Amniotic epithelial cell (primary cell): ENCODE results near the gene FAM222A.
A peak's percentile ranks its signal among the peaks of the same experiment; 100 is the strongest.

Source experiments
- DNase-seq: peaks from one replicate; pipeline ENCODE4 v3.0.0-alpha.2; 2010; ENCODE audit warnings: low read depth

Gene FAM222A

DNA sequence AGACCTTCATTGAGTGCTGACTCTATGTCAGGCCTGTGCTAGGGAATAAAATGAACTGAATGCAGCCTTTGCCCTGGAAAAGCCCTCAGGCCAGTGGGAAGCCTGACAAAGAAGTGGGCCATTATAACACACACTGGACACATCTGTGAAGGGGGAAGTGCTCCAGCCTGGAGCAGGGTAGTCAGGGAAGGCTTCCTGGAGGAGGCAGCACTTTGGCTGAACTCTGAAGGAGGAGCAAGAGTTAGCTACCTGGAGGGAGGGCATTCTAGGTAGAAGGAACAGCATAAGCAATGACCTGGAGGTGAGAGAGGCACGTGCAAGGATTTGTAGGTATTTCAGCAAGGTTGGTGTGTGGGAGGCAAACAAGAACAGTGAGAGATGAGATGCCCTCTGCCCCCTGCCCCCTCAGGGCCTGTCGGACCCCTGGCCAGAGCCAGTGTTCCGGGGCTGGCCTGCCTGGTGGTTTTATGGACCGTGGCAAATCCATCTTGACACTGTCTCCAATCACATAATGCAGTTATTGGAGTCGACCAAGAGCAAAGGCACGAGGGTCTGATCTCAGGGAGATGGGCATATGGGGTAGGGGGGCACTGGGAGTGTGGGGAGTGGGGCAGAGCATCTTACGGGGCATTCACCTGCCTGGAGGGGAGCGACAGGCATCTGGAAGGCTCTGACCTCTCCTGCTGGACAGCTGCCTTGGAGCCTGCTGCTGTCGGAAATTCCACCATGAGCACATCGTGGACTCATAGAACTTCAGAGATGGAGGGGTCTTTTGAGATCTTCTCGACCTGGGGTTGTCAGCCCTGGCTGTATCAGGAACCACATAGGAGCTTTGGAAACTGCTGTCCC lies 2.7 kb upstream of the FAM222A start:
- no peak for DNase-seq

DNA sequence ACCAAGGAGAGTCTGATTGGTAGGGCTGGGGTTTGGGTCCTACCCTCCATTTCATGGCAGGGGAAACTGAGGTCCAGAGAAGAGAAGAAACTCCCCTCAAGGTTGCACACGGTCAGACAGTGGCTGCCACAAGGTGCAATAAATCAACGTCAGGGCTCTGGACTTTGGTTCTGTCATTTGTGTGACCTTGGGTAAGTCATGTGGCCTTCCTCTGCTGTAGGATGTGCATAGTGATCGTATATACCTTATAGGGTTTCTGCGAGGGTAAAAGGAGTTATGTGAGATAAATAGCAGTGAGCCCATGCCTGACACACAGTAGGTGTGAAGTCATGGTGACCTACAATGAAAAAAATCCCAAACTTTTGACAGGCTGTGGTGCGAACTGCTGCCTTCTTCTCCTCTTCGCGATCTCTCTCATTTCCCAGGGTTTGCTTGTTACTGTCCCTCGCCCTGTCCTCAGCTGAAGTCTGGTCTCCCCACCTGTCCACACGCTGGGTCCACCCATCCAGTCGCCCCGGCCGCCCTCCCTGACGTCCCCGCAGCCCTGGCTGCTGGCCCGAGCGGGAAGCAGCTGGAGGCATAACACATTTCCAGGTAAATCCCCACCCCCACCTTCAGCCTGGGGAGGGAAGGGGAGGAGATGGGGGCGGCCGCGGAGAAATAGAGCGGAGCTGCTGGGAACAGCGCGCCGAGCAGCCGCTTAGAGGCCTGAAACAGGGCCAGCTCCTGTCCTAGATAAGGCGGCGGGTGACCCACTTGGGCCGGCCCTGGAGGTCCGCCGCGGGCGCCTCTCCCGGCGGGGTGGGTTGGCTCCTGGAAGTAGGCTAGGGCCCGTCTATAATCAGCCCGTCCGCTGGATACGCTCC lies 1.8 kb upstream of the FAM222A start:
- DNase-seq, result no peak

DNA sequence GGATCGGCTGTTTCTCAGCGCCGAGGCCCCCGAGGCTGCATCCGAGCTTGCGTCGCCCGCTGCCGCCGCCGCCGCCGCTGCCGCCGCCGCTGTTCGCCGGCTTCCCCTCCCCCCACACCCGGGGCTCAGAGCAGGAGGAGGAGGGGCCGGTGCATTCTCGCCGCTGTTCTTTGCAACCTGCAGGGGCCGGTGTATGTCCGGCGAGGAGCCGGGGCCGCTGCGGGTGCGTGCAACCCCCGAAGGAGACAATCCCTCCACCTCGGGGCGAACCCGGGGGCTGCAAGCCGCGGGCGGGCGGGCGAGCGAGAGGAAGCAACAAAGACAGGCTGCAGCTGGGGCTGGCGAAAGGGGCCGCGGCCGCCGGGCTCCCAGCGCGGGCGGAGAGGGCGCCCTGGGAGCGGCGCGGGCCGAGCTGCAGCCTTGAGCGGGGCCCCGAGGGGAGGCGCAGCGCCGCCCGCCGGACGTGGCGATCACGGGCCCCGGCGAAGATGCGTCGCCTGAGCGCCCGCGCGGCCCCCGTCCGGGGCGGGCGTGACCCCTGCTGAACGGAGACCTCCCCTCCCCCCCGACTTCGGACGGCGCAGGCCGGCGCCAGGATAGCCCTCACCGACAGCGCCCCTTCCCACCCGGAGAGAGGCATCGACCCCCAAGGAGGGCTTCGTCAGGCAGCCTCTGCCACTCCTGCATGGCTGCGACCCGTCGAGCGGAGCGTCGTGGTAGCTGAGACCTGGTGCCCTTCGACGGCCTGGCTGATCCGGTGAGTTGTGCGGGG lies 702 bp downstream of the FAM222A start:
- DNase-seq, result peak; percentile 46

GRCh38 chr12:109714913-109715244 lies 1.3 kb downstream of the FAM222A start:
- no peak for DNase-seq

GRCh38 chr12:109715310-109716091 lies 1.9 kb downstream of the FAM222A start:
- no peak for DNase-seq

DNA sequence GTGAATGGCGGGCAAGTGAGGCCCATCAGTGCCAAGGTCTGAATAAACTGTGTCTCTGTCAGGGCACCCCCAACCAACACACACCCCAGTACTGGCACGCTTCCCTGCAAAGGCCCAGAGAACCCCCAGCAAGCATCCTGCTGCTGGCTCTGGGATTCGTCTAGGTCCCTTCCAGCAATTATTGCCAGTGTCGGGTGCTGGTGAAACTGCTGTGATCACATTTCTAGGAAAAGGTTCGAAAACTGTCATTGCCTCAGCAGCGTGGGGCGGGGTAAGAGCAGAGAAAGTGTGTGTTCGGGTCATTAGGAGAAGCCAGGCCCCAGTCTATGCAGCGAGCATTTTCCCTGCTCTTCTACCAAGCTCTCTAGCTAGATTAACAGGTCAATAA lies 2.5 kb downstream of the FAM222A start:
- DNase-seq, result no peak

- no peak for DNase-seq
Observed at GRCh38 chr12:109716512-109717389, 3.1 kb downstream of the FAM222A start.

DNA sequence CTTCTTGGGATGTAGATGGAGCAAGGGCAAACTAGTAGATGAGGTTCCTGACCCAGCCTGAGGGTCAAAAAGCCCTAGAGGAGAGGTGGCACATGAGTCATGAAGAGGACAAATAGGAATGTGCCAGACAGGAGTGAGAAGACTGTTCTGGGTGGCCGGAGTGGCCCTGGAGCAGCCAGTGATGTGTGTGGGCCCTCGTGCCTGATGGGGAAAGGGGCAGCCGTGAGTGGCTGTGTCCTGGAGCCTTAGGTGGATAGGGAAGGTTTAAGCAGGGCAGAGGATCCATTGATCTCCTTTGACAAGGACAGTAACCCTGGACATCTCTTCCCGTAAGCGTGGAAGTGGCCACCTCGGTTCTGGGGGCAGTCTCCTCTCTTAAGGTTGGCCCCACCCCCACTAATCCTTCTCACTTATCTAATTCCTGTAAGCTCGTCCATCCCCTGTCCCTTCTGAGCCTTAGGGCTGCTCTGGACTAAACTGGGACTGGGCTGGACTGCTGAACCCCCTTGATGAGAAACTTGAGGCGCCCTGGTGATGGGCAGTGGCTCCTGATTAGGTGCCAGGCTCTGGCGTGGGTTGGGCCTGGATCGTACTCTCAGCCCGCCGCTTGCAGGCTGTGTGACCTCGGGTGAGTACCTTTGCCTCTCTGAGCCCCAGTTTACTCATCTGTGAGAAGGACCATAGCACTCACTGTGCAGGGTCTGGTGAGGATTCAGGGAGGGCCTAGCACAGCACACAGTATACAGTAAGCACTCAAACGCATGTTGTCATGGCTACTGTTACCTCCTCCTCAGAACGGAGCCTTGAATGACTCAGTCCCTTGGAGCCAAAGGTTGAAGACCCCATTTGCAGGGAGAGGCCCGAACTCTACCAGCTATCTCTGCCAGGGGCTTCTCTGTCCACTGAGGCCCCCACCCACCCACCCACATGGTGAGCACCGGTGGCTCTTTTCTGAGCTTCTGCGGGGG lies 4.0 kb downstream of the FAM222A start:
- DNase-seq, result no peak

DNA sequence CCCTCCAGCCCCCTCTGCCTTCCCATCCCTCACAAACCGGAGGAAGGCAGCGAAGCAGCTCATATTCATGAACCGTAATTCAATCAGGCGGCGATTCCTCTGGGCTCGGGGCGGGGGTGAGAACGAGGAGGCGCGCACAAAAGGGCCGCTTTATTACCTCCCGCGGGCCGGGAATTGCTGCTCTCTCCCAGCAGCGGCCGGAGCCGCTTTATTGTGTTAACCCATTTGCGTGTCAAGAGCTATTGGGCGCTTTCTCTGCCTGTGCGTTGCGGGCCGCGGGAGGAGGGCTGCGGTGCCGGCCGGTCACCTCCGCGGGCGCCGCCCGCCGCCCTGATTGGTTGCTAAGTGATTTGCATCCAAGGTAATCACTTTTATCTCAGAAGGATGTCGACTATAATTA lies 4.8 kb downstream of the FAM222A start:
- no peak for DNase-seq

GRCh38 chr12:109719123-109720022 lies 5.7 kb downstream of the FAM222A start:
- no peak for DNase-seq

DNA sequence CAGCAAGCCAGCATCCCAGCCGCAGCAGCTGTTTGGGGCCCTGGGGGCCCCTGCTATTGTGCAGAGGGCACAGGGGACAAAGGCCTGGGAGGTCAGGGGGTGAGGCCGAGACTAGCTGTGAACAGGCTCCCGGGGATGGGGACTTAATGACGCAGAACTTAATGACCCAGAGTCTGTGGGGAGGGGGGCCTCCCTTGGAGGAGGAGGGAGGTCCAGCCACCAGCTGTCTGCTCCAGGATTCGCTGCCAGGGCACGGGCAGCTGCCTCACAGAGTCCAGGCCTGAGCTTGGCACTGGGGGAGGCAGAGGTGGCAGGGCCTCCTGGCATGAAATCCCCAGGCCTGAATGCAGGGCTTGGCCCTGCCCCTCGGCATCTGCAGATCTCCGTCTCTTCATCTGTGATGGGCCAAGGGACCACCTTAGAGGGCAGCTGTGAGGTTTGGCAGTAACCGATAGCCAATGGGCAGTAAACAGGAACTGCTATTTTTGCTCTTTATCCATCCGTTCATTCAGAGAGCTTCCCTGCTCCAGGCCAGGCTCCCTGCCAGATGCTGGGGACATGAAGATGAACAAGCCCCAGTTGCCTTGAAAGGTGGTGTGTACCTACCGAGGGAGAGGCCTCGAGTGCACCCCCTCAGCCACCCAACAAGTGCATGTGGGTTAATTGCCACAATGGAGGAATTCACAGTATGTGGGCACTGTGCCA lies 6.7 kb downstream of the FAM222A start:
- no peak for DNase-seq

- no peak for DNase-seq
Observed at GRCh38 chr12:109720857-109721189, 7.2 kb downstream of the FAM222A start.

DNA sequence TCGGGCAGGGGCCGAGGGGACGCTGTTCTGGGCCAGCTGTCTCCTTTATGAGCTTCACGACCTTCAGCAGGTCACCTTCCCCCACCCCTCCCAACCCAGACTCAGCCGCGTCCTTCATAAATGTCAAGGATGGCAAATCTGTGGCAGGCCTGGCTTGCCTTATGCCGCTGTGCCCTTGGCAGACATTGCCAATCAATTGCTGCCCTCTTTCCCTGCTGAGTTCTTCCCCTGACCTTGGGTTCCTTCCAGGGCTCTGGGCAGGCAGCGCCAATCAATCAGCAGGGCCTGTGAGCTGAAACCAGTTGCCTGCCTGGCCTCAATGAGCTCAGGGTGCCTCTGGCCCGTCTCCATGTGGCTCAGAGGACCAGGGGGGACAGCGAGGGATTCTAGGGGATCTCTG lies 7.7 kb downstream of the FAM222A start:
- DNase-seq, result no peak

DNA sequence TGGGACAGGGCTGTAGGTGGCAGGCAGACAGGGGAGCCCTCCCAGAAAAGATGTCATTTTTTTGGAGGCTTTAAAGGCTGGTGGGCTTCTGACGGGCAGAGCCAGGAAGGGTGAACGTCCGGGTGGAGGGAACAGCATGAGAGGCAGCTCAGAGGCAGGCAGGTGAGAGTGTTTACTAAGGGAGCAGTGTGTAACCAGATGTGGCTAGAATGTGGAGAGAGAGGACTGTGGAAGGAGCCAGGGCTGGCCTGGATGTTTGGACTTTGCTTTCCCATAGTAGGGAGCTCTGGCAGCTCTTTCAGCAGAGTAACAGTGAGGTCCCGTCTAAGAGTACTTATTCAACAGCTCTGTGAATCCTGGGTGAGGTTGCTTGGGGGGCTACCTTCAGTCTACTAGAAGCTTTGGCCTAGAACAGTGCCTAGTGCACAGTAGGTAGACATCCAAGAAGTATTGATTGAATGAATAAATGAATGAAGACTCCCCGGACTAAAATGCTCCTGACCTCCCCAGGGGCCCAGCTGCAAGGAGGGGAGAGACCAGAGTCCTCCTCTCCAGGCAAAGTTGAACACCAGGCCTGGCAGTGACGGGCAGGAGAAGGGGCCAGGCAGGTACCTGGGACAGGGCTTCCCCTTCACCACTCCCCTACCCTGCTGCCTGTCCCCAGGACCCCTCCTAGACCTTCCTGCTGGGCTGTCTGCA lies 8.5 kb downstream of the FAM222A start:
- DNase-seq, result no peak

DNA sequence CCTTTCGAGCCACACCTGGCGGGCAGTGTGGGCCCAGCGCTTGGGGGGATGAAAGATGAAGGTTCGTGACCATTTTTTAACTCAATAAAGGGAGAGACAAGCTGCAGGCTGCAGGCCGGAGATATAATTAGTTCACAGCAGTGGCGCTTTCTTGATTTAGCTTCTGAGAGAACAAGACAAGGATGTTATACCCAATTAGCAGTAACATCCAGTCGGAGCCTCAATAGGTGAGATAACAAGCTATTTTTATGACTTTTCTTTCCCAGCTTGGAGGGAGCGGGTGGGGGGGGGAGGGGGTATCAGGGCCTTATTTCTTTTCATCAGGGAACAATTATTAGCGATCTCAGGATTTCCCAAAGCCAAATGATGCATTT lies 9.1 kb downstream of the FAM222A start:
- no peak for DNase-seq

GRCh38 chr12:109723311-109723881 lies 9.8 kb downstream of the FAM222A start:
- DNase-seq, result no peak

DNA sequence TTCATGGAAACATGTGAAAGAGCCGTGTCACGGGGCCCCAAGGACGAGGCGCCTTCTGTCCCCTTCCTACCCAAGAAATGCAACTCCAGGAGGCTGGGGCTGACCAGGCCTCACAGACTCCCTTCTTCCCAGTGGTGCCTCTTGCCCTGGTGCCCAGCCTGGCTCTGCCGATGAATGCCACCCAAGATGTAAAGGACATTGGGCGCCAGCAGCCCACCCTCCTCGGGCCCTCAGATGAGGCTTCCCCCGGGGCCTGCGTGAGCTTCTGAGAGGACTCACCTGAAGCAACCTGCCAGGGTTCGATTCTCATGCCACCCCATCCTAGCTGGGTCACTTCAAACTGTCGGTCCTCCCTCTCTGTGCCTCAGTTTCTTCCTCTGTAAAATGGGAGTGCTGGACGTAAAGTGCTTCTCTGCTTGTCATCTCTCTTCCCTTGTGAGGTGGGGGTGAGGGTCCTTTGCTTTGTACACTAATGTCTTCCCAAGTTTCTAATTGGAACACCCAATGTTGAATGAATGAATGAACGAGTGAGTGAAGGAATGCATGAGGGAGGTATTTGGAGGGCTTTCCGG lies 10.8 kb downstream of the FAM222A start:
- no peak for DNase-seq
